ENCODE measurements around the gene LRCH4. TPM values are rescaled to one million over a fixed set of nuclear protein-coding genes. Genes with fewer than 3 reads are reported as not detected.

The LRCH4 gene
- total RNA-seq, 4 donors from 2014 or later: 42.0 to 82.2 (median 63.7) TPM

DNA sequence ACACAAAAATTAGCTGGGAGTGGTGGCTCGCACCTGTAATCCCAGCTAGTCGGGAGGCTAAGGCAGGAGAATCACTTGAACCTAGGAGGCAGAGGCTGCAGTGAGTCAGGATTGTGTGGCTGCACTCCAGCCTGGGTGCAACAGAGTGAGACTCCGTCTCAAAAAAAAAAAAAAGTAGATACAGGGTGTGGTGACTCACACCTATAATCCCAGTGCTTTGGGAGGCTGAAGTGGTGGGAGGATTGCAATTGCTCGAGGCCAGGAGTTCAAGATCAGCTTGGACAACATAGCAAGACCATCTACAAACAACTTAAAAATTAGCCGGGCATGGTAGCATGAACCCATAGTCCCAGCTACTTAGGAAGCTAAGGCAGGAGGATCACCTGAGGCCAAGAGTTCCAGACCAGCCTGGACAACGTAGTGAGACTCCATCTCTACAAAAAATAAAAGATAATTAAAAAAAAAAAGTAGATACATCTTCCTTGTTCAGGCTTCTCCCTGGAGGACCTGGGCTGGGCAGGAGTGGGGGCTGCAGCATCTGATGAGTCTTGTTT, 28.5 kb upstream of the LRCH4 start:
- no peak for TF ChIP-seq POLR2A (IDR thresholded peaks at IDR 0.05)
- TF ChIP-seq, protein P1, sequence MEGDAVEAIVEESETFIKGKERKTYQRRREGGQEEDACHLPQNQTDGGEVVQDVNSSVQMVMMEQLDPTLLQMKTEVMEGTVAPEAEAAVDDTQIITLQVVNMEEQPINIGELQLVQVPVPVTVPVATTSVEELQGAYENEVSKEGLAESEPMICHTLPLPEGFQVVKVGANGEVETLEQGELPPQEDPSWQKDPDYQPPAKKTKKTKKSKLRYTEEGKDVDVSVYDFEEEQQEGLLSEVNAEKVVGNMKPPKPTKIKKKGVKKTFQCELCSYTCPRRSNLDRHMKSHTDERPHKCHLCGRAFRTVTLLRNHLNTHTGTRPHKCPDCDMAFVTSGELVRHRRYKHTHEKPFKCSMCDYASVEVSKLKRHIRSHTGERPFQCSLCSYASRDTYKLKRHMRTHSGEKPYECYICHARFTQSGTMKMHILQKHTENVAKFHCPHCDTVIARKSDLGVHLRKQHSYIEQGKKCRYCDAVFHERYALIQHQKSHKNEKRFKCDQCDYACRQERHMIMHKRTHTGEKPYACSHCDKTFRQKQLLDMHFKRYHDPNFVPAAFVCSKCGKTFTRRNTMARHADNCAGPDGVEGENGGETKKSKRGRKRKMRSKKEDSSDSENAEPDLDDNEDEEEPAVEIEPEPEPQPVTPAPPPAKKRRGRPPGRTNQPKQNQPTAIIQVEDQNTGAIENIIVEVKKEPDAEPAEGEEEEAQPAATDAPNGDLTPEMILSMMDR (IDR thresholded peaks at IDR 0.05): no peak
- H3K4me3 ChIP-seq (ENCODE audit: low read depth, poor library complexity, severe bottlenecking): no peak overlapping the region
- no peak for DNase-seq (ENCODE audit: low spot score in 2 of 2)
- WGBS, 2 donors: 81 to 87% methylated on average over 6 of the region's 6 CpGs
- intact Hi-C loops (cut with DNase I; ENCODE audit: low total_unique reads): no loop called here

DNA sequence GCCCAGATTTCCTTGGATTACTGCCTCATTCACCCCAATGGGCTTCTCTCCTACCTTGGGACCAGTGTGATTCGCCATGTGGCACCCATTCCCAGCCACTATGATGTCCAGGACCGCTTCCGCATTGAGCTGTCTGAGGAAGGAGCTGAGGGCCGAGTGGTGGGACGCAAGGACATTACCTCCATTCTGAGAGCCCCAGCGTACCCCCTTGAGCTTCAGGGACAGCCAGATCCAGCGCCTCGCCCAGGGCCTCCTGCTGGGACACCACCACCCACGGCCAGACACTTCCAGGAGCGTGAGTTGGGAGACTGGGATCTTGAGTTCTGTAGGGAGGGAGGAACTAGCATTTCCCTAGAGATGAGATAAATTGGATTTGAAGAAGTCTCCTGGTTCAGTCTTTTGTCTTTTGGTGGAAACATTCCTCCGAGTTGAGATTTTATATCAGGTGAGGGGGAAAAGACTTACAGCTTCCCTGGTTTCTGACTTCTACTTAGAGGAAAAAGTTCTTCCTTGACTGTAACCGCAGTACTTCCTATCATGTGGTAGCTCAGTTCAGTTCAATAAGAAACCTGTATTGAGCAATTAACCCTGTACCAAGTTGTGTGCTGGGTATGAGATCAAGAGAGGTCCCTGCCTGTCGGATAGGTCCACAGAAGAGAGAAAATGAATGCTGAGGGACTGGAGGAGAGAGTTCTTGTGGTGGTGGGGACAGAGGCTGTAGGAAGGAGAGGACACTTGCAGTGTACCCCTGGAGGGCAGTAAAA, 27.7 kb upstream of the LRCH4 start:
- no peak for DNase-seq (ENCODE audit: low spot score in 2 of 2)
- intact Hi-C loops (cut with DNase I; ENCODE audit: low total_unique reads): no loop called here
- H3K4me3 ChIP-seq (ENCODE audit: low read depth, poor library complexity, severe bottlenecking): no peak overlapping the region
- WGBS, 2 donors: 89 to 91% methylated on average over 13 of the region's 13 CpGs
- TF ChIP-seq, protein P1 (IDR thresholded peaks at IDR 0.05): no peak
- no peak for TF ChIP-seq POLR2A (IDR thresholded peaks at IDR 0.05)

DNA sequence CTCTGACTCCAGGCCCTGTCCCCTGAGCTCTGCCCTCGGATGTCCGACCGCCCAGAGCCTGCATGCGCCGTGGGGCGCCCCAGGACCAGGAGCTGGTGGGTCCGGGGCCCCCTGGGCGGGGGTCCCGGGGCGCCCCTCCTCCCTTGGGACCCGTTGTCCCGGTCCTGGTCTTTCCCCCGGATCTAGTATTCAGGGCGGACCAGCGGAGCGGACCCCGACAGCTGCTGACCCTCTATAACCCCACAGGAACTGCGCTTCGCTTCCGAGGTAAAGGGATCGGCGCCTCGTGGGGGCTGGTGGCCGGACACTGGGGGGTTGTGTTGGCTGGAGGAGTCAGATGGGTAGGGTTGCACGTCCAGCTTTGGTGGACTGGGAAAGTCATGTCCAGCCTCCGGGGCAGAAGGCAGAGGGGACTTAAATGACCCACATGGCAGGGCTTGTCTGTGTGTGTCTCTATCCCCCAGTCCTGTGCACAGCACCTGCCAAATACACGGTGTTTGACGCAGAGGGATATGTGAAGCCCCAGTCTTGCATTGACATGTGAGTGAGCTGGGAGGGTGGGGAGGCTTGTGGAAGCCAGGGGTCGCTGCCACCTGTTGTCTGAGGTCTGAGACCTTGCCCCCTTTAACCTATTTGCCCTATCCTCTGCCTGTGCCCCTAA, 26.9 kb upstream of the LRCH4 start:
- WGBS, 2 donors: 4 to 10% methylated on average over 13 to 24 of the region's 29 CpGs
- no peak for TF ChIP-seq POLR2A (IDR thresholded peaks at IDR 0.05)
- TF ChIP-seq, protein P1 (IDR thresholded peaks at IDR 0.05): no peak
- intact Hi-C loops (cut with DNase I; ENCODE audit: low total_unique reads): no loop called here
- H3K4me3 ChIP-seq (ENCODE audit: low read depth, poor library complexity, severe bottlenecking): peak overlapping the region; percentile 47
- no peak for DNase-seq (ENCODE audit: low spot score in 2 of 2)

DNA sequence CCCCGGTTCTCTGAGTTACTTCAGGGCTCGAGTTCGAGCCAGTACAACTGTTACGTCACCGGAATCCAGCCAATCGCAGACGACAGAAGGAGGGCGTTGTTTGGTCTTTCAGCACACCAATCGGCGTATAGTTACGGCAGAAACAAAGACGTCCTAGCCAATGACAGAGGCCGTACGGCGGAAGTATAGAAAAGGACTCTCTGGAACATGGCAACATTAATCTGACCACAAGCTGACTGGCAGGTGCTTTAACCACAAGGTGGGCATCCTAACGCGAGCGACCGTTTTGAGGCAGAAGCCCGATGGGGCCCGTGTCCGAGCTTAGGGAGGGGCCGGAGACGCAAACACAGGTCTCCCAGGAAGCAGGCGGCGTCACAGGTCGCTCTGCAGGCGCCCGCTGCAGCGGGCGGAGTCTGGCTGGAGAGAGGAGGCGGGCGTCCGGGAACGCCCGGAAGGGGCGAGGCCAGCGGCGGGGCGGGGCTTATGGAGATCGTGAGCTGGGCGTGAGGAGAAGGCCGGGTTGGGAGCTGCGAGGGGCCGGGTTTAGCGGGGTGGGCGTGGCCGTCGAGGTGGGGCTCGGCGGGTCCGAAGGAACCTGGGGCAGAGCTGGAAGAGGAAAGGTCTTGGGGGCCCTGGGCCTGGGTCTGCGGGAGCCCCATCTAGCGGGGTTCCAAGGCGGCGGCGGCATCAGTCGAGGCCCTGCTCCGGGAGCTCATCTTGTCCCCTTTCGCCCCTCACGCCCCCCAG, 26.2 kb upstream of the LRCH4 start, which contains the start of gene MOSPD3:
Gene MOSPD3 (plus strand): TSS at position 558 of the 747 bp plus-strand sequence. CDS start 252 bp downstream, outside the sequence.
- H3K4me3 ChIP-seq (ENCODE audit: low read depth, poor library complexity, severe bottlenecking): peak within 1 kb of the TSS; percentile 47
- WGBS, 2 donors: 0% methylated on average over 40 to 53 of the region's 61 CpGs
- peak; percentile 100 for DNase-seq (ENCODE audit: low spot score in 2 of 2)
- TF ChIP-seq, protein P1 (IDR thresholded peaks at IDR 0.05): no peak
- peak in 1 of 2 donors; percentile 64 for TF ChIP-seq POLR2A (IDR thresholded peaks at IDR 0.05)
- intact Hi-C loops (cut with DNase I; ENCODE audit: low total_unique reads): no loop called here

DNA sequence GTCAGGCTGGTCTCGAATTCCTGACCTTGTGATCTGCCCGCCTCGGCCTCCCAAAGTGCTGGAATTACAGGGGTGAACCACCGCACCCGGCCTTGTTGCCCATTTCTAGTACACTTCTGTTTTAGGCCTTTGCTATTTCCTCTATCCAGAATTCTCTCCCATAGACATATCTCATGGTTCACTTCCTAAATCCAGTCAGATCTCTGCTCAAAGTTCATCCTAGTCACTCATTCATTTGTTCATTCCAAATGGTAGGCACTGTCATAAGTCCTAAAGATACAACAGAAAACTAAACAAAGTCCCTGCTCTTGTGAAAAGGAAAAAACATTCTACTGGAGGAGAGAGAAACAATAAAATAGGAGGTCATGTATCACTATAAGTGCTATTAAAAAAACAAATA, 24.0 kb upstream of the LRCH4 start:
- no peak for TF ChIP-seq POLR2A (IDR thresholded peaks at IDR 0.05)
- TF ChIP-seq, protein P1 (IDR thresholded peaks at IDR 0.05): no peak
- WGBS, 2 donors: 93 to 94% methylated on average over 5 of the region's 5 CpGs
- intact Hi-C loops (cut with DNase I; ENCODE audit: low total_unique reads): no loop called here
- H3K4me3 ChIP-seq (ENCODE audit: low read depth, poor library complexity, severe bottlenecking): no peak overlapping the region
- DNase-seq (ENCODE audit: low spot score in 2 of 2): no peak

Measured in lower leg skin (tissue), 4 donors.